Hepatocyte (in vitro differentiated cells): Measurements from ENCODE around the gene FRY.

Source experiments
- EZH2phosphoT487 ChIP-seq: fragments of 200-600 bp; sonication (generic); IDR thresholded peaks from one replicate; pipeline ENCODE4 v1.6.1; 2018; ENCODE audit warnings: antibody characterized with exemption, mild to moderate bottlenecking, low read depth, moderate library complexity; ENCODE audit not compliant: unreplicated experiment, severe bottlenecking
- TF ChIP-seq, protein P1 (sequence below): fragments of 200-600 bp; sonication (generic); IDR thresholded peaks from 2 replicates; pipeline ENCODE4 v1.5.1; 2016; ENCODE audit warnings: antibody characterized with exemption, mild to moderate bottlenecking; ENCODE audit not compliant: poor library complexity

DNA sequence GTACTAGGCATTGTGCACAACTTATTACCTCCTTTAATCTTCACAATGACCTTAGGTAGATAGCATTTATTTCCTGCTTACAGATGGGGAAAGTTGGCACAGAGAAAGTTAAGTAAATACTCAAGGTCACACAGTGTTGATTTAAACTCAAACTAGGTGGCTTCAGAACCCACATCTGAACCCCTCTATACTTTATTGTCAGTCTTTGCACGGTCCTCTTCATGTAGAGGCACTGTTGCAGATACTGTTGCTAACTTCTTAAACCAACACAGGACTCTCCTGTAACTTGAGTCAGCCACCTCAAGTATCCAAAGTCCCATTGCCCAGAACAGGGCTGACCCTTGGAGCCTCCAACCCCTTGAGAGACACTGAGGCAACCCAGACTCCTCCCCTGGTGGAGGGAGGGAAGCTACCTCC lies 48.8 kb downstream of the FRY start:
- TF ChIP-seq EZH2phosphoT487 = no peak
- TF ChIP-seq, protein P1, sequence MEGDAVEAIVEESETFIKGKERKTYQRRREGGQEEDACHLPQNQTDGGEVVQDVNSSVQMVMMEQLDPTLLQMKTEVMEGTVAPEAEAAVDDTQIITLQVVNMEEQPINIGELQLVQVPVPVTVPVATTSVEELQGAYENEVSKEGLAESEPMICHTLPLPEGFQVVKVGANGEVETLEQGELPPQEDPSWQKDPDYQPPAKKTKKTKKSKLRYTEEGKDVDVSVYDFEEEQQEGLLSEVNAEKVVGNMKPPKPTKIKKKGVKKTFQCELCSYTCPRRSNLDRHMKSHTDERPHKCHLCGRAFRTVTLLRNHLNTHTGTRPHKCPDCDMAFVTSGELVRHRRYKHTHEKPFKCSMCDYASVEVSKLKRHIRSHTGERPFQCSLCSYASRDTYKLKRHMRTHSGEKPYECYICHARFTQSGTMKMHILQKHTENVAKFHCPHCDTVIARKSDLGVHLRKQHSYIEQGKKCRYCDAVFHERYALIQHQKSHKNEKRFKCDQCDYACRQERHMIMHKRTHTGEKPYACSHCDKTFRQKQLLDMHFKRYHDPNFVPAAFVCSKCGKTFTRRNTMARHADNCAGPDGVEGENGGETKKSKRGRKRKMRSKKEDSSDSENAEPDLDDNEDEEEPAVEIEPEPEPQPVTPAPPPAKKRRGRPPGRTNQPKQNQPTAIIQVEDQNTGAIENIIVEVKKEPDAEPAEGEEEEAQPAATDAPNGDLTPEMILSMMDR = no peak
